Sciatic nerve (tissue), 2 donors: ENCODE measurements around the gene SETBP1. TPM values are rescaled to one million over a fixed set of nuclear protein-coding genes. Genes with fewer than 3 reads are reported as not detected.
"Not testable (repeated sequence)": the region's sequence is repeated elsewhere in the genome, so short reads cannot be mapped to it uniquely, and the experiment has no call there.

Experiments used
- ATAC-seq: fragments of 200-7000 bp; cut with Tn5 transposase; one replicate; pipeline ENCODE4 v1.9.1; 2020; ENCODE audit warnings: mild to moderate bottlenecking, moderate library complexity
- DNase-seq: peaks from one replicate; pipeline ENCODE4 v3.0.0-alpha.2; 2020; ENCODE audit warnings: low spot score
- intact Hi-C: fragments of 100-400 bp; cut with DNase I; formaldehyde crosslinking; loops from one replicate; pipeline ENCODE4 v1.14.2; 2022
- total RNA-seq: library from RNA; stranded (reverse); fragmentation: NEBNext Ultra II Directional; extraction: Animal tissue kit (Norgen Biotek cat#: 25700); gene quantifications from one replicate; pipeline ENCODE4 v1.2.1, GENCODE V29; 2021
- donor health status: DM: no; HTN: no; CAD: no.
- donor health status: DM: no; HTN: no; CAD: no.

The SETBP1 gene
- total RNA-seq, 1 donor from 2014 or later: 44.5 TPM

DNA sequence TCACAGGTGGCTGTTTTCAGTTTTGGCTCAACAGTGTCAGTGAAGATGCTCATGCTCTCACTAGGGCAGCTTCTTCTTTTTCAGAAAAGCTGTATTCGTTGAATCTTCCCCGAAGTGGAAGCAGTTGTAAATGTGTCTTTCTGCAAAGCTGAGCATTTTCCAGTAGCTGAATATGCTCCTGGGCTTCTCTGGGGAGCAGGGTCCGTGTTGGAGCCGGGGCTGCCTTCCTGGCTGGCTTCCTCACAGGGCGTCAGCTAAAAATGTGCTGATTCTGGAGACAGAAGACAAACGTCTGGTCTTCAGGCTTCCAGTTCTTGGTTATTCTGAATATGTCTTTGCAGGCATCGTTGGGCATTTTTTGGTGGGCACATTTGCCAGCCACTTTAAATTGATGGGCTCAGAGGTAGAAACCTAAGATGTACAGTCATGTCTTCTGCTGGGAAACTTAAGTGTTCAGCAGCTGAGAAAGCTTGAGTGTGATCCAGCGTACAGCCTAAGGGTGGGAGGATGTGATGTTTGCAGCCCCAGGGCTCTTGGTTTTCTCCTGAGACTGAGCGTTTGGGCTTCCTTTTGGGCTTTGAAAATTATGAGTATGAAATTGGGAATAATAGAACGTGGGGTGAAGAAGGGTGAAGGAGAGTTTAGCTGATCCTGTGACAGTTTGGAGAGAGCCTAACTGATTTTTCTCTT is 19.0 kb downstream of the SETBP1 start:
- intact Hi-C loops: no loop called here
- ATAC-seq (peak; percentile 42), DNase-seq (no peak)

GRCh38 chr18:44700652-44701051 is 20.0 kb downstream of the SETBP1 start:
- intact Hi-C loops: no loop called here
- ATAC-seq: peak; percentile 88

GRCh38 chr18:44701227-44701626 is 20.5 kb downstream of the SETBP1 start:
- no peak for DNase-seq
- intact Hi-C loops: no loop called here
- no peak for ATAC-seq

More at GRCh38 chr18:44700652-44701051, 20.0 kb downstream of the SETBP1 start:
- no peak for DNase-seq

DNA sequence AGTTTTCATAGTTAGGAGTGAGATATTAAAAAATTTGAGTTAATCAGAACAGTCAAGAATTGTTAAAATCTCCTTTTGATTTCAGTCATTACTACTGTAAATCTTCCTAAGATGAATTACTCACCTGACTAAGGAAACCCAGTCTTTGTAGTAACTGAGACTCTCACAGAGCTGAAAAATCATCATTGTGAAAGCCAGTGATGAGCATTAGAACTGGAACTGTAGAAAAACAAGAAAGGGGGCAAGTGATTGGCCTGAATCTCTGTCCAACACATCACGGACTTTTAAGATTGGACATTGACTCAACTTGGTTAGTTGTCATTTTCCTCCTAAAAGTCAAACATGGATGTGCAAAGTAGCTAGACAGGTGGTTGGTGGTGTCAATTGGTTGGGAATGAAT is 21.9 kb downstream of the SETBP1 start:
- no peak for DNase-seq

GRCh38 chr18:44704135-44704789 is 23.6 kb downstream of the SETBP1 start:
- DNase-seq (no peak), ATAC-seq (no peak)
- intact Hi-C loops: no loop called here

More for the DNA sequence above, 21.9 kb downstream of the SETBP1 start:
- ATAC-seq: no peak
- intact Hi-C loops: no loop called here

- DNase-seq: no peak
- no peak for ATAC-seq
- intact Hi-C loops: no loop called here
Measured at GRCh38 chr18:44705075-44705675, 24.5 kb downstream of the SETBP1 start.

GRCh38 chr18:44708451-44709083 is 27.9 kb downstream of the SETBP1 start:
- intact Hi-C loops: no loop called here
- ATAC-seq (peak; percentile 86), DNase-seq (no peak)

DNA sequence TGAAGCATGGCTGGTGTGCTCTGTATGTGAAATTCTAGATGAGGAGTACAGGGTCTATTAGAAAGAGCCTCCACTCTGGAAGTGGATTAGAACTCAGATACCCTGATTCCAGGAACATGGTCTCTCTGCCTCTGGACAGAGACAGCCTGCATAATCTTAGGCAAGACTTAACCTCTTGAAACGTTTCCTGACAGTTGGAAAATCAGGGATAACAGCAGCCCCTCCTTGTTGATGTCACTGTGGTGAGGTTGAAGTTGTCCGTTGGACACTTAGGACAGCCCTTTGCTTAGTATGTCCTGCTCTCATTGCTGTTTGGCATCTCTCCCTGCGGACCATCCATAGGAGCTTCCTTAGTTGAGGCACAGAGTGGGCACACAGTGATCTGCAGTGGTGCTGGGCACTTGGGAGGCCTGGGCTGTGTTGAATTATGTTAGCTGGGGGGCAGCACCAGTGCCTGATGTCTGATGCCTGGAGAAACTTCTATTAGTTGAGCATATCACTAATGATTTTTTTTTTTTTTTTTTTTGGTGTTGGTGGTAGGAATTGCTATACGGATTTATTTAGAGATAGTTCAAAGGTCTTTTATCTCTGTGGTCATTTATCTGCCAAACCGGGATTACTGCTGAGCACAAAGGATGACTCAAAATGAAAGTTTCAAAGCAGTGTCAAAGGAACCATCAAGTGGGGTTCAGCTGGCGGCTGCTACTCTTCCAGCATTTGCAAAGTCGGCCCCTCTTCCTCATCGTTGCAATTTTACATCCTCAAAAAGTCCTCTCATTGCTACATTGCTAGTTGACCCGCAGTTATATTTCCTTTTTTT is 28.8 kb downstream of the SETBP1 start:
- no peak for DNase-seq
- intact Hi-C loops: no loop called here
- ATAC-seq: peak; percentile 69

DNA sequence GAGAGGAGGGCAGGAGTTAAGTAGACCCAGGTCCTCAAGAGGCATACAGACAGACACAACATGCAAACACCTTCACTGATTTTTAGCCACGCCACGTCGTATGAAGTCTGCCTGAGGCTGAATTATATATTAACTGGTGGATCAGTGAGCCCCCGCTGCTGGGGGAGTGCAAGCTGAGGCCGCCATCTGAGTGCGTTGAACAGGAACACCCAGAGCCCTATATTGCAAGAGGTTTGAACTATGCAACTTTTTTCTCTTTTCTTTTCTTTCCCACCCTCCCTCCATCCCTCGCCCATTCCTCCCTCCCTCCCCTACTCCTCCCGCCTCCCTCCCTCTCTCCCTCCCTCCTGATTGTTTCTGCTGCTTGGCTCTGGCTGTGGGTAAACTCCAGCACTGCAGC is 30.2 kb downstream of the SETBP1 start:
- ATAC-seq: no peak
- intact Hi-C loops: no loop called here
- DNase-seq: no peak

- intact Hi-C loops: no loop called here
- ATAC-seq: no peak
- DNase-seq: no peak
Measured at GRCh38 chr18:44712025-44712424, 31.3 kb downstream of the SETBP1 start.

- DNase-seq: no peak
- ATAC-seq: no peak
Measured at GRCh38 chr18:44713435-44713834, 32.7 kb downstream of the SETBP1 start.

DNA sequence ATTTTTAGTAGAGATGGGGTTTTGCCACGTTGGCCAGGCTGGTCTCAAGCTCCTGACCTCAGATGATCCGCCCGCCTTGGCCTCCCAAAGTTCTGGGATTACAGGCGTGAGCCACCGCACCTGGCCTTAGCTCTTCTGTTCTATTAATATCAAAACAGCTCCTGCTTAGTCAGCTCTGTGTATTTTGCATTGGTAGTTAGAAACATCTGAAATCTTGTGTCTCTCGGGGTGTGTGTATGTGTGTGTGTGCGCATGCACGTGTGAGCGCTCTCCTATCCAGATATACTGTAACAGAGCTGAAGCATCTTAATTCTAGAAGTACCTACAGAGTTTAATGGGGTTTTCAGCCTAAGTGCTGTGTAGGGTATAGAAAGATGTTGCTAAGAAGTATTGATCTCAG is 33.7 kb downstream of the SETBP1 start:
- intact Hi-C loops: no loop called here
- DNase-seq (no peak), ATAC-seq (no peak)

More at GRCh38 chr18:44713435-44713834, 32.7 kb downstream of the SETBP1 start:
- intact Hi-C loops: no loop called here

DNA sequence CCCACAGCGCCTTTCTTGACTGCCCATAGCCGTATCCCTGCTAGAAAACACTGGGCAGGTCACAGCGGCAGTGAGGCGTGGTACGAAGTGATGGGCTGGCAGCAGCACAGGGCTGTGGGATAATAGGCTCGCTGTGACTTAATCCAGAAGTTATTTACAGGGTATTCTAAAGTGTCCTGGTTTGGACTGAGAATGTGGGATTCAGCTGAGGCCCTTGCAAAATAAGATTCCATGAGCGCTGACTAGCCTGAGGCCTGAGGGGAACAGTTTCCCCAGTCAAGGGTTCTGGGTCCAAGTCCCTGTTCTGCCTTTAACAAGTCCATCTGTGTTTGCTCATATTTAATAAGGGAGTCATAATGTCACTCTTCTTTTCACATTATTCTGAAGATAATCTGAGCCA is 34.6 kb downstream of the SETBP1 start:
- DNase-seq: no peak
- intact Hi-C loops: no loop called here
- ATAC-seq: peak; percentile 93

- intact Hi-C loops: no loop called here
- ATAC-seq (peak; percentile 3), DNase-seq (no peak)
Measured at GRCh38 chr18:44715842-44716241, 35.2 kb downstream of the SETBP1 start.

GRCh38 chr18:44716697-44717163 is 36.0 kb downstream of the SETBP1 start:
- ATAC-seq (no peak), DNase-seq (no peak)
- intact Hi-C loops: no loop called here

DNA sequence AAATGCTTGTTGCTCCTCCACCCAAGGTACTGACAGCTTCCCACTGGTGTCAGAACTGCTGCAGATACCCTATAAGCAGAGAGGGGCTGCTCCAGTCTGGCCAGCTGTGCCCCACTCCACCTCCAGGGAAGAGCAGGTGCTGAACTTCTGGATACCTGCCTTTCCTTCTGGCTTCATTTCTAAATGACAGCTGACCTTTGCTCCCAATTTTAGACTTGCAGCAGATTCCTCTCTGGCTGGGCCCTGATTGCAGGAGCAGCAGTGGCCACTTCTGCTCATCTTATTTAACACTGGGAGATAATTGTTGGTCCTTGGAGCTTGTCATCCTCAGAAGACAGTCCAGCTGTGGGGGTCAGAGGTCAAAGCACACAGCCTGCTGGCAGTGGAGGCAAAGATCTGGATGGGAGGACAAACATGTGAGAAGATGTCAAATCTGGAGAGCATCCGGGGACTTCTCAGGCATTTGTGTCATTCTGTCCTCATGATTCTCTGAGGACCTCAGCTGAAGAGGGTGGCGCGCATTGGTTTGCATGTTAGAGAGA is 38.9 kb downstream of the SETBP1 start:
- intact Hi-C loops: no loop called here
- ATAC-seq (no peak), DNase-seq (no peak)

- ATAC-seq, intact Hi-C loops, DNase-seq: not testable (repeated sequence)
Measured at GRCh38 chr18:44721748-44722147, 41.1 kb downstream of the SETBP1 start.

DNA sequence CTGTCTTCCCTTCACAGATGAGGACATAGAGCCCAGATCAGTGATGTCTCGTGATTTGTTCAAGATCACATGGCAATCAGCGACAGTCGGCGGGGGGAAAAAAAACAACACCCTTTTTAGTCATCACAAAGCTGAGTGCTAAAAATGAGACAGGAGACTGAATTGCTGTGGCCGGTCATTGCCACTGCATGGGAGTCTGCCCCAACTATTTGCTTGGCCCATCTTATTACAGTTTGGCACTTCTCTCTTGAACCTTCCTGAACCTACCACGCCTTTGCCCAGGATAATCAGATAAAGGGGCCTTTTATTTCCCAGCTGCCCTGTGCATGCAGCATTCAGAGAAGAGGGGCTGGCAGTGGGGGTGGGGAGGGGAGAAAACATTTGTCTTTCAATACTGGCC is 42.7 kb downstream of the SETBP1 start:
- DNase-seq (no peak), ATAC-seq (no peak)
- intact Hi-C loops: no loop called here
